WTC11 (cell line): ENCODE results near the gene CTNNBIP1.

Experiments used
- CBFB ChIP-seq: sonication (generic); formaldehyde crosslinking; IDR thresholded peaks from 2 replicates; pipeline ENCODE4 v1.8.1; 2022; ENCODE audit warnings: mild to moderate bottlenecking, low read depth, missing genetic modification reagents
- CREM ChIP-seq: sonication (generic); formaldehyde crosslinking; IDR thresholded peaks from 2 replicates; pipeline ENCODE4 v1.8.1; 2022; ENCODE audit warnings: mild to moderate bottlenecking, missing genetic modification reagents, moderate library complexity
- CTCF ChIP-seq: fragments of 200-600 bp; IDR thresholded peaks from 2 replicates; pipeline ENCODE4 v1.8.0; 2022; ENCODE audit warnings: antibody characterized with exemption
- SP1 ChIP-seq: sonication (generic); formaldehyde crosslinking; conservative IDR thresholded peaks from 2 replicates; pipeline ENCODE4 v1.8.1; 2022; ENCODE audit warnings: missing genetic modification reagents
- STAT6 ChIP-seq: sonication (generic); formaldehyde crosslinking; conservative IDR thresholded peaks from 2 replicates; pipeline ENCODE4 v1.8.1; 2023; ENCODE audit warnings: mild to moderate bottlenecking, low read depth, missing genetic modification reagents, moderate library complexity
- TP53 ChIP-seq: sonication (generic); formaldehyde crosslinking; IDR thresholded peaks from 2 replicates; pipeline ENCODE4 v1.8.1; 2023; ENCODE audit warnings: mild to moderate bottlenecking, missing genetic modification reagents
- ZNF317 ChIP-seq: sonication (generic); formaldehyde crosslinking; IDR thresholded peaks from 2 replicates; pipeline ENCODE4 v1.8.1; 2023; ENCODE audit warnings: low read depth, mild to moderate bottlenecking, moderate library complexity, missing genetic modification reagents, borderline replicate concordance
- TF ChIP-seq, protein P1 (sequence below): sonication (generic); formaldehyde crosslinking; IDR thresholded peaks from 2 replicates; pipeline ENCODE4 v1.8.1; 2023; ENCODE audit warnings: mild to moderate bottlenecking, missing genetic modification reagents, moderate library complexity

DNA sequence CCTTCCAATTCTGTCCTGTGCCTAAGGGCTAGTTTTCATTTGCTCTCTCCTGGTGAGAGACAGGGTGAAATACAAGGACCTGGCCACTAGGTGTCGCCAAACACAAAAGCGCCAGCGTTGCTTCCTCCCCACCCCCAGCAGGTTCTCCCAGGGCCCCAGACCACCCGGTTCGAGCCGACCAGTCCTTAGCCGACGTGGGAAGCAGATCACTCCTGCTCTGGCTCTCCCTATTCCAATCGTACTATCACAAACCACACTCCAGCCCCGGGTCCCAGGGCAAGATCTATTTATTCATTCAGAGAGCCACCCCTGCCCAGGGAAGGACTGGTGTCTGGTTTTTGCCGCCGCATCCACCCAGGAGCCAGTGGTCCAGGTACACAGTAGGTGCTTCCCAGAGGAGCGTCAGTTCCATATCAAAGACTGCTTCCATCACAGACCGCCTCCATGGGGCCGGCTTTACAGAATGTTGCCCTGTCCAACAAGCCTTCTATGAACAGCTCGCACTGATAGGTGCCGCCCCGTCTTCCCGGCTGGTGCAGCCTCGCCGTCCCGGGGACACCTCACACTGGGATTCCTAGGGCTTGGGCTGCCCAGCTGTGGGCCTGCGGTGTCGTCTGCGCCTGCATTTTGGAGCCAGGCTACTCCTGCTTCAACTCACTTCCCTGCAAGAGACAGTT, 35.0 kb downstream of the CTNNBIP1 start:
- peak; percentile 88 for TF ChIP-seq CTCF
- TF ChIP-seq TP53 (CRISPR knock-in tag) = no peak
- TF ChIP-seq, protein P1, sequence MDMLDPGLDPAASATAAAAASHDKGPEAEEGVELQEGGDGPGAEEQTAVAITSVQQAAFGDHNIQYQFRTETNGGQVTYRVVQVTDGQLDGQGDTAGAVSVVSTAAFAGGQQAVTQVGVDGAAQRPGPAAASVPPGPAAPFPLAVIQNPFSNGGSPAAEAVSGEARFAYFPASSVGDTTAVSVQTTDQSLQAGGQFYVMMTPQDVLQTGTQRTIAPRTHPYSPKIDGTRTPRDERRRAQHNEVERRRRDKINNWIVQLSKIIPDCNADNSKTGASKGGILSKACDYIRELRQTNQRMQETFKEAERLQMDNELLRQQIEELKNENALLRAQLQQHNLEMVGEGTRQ = no peak
- TF ChIP-seq ZNF317 (CRISPR knock-in tag) = no peak
- no peak for TF ChIP-seq CREM
- no peak for TF ChIP-seq SP1 (CRISPR knock-in tag)
- no peak for TF ChIP-seq STAT6 (CRISPR knock-in tag)
- TF ChIP-seq CBFB (CRISPR knock-in tag) = no peak
